ENCODE measurements around the gene FBXW5. TPM values are rescaled to one million over a fixed set of nuclear protein-coding genes. Genes with fewer than 3 reads are reported as not detected.

The FBXW5 gene
- total and polyA plus RNA-seq, 9 of the 15 experiments (the other 6 are each of a cell fraction or from before 2014, with no cell fraction given), result 0.21 to 128 (median 37.0) TPM

DNA sequence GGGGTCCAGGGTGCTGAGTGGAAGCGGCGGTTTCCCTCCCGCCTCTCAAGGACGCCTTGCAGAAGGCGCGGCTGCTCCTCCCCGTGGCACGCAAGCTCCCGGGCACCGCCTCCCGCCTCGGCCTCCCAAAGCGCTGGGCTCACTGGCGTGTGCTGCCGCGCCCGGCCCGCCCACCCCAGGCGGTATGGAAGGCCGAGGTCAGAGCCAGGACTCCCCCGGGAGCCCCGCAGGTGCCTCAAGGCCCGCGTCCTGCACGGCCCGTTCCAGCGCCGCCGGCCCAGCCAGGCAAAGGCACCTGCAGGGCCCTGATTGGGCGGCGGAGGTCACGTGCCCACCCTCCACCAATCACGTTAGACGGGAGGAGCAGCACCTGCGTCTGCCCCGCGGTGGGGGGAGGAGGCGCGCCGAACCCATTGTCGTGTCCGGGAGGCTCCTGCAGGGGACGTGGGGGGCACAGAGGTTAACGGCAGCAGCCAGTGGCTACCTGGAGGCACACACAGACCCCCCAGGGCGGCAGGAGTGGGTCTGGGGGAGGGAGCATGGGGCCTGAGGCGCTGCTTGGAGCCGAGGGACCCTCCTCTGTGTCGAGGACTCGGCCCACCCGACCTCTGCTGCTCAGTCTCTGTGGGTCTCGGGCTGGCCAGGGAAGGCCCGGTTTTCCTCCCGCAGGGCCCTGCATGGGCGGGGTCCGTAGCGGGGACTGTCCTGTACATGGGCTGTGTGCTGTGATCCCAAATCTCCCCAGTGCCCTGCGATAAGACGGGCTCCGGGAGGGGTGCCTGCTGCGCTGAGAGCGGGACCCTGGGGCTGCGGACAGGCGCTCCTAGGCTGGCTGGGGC is 5.5 kb upstream of the FBXW5 start (continued):
- TF ChIP-seq ZNF444 (CRISPR knock-in tag; IDR thresholded peaks at IDR 0.05), result no peak
- no peak for TF ChIP-seq XRCC4 (IDR thresholded peaks at IDR 0.05; ENCODE audit: extremely low read depth, insufficient read depth, insufficient read length)
- TF ChIP-seq SMARCA4 (IDR thresholded peaks at IDR 0.05), result no peak
- TF ChIP-seq, protein P1, sequence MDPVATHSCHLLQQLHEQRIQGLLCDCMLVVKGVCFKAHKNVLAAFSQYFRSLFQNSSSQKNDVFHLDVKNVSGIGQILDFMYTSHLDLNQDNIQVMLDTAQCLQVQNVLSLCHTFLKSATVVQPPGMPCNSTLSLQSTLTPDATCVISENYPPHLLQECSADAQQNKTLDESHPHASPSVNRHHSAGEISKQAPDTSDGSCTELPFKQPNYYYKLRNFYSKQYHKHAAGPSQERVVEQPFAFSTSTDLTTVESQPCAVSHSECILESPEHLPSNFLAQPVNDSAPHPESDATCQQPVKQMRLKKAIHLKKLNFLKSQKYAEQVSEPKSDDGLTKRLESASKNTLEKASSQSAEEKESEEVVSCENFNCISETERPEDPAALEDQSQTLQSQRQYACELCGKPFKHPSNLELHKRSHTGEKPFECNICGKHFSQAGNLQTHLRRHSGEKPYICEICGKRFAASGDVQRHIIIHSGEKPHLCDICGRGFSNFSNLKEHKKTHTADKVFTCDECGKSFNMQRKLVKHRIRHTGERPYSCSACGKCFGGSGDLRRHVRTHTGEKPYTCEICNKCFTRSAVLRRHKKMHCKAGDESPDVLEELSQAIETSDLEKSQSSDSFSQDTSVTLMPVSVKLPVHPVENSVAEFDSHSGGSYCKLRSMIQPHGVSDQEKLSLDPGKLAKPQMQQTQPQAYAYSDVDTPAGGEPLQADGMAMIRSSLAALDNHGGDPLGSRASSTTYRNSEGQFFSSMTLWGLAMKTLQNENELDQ (CRISPR knock-in tag; IDR thresholded peaks at IDR 0.05; ENCODE audit: borderline replicate concordance), result no peak
- TF ChIP-seq, protein P2, sequence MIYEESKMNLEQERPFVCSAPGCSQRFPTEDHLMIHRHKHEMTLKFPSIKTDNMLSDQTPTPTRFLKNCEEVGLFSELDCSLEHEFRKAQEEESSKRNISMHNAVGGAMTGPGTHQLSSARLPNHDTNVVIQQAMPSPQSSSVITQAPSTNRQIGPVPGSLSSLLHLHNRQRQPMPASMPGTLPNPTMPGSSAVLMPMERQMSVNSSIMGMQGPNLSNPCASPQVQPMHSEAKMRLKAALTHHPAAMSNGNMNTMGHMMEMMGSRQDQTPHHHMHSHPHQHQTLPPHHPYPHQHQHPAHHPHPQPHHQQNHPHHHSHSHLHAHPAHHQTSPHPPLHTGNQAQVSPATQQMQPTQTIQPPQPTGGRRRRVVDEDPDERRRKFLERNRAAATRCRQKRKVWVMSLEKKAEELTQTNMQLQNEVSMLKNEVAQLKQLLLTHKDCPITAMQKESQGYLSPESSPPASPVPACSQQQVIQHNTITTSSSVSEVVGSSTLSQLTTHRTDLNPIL (CRISPR knock-in tag; IDR thresholded peaks at IDR 0.05), result no peak
- TF ChIP-seq, protein P3, sequence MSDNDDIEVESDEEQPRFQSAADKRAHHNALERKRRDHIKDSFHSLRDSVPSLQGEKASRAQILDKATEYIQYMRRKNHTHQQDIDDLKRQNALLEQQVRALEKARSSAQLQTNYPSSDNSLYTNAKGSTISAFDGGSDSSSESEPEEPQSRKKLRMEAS (CRISPR knock-in tag; IDR thresholded peaks at IDR 0.05), result peak; percentile 91
- TF ChIP-seq, protein P4, sequence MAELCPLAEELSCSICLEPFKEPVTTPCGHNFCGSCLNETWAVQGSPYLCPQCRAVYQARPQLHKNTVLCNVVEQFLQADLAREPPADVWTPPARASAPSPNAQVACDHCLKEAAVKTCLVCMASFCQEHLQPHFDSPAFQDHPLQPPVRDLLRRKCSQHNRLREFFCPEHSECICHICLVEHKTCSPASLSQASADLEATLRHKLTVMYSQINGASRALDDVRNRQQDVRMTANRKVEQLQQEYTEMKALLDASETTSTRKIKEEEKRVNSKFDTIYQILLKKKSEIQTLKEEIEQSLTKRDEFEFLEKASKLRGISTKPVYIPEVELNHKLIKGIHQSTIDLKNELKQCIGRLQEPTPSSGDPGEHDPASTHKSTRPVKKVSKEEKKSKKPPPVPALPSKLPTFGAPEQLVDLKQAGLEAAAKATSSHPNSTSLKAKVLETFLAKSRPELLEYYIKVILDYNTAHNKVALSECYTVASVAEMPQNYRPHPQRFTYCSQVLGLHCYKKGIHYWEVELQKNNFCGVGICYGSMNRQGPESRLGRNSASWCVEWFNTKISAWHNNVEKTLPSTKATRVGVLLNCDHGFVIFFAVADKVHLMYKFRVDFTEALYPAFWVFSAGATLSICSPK (IDR thresholded peaks at IDR 0.05; ENCODE audit: borderline replicate concordance), result no peak
- TF ChIP-seq ZNF124 (CRISPR knock-in tag; IDR thresholded peaks at IDR 0.05), result no peak
- TF ChIP-seq SREBF2 (CRISPR knock-in tag; IDR thresholded peaks at IDR 0.05), result no peak
- TF ChIP-seq RBBP5 (IDR thresholded peaks at IDR 0.05; ENCODE audit: borderline replicate concordance, insufficient read depth, low read length, poor library complexity, severe bottlenecking), result no peak
- TF ChIP-seq CTBP1 (IDR thresholded peaks at IDR 0.05; ENCODE audit: borderline replicate concordance), result peak; percentile 87
- peak; percentile 71 for TF ChIP-seq KDM5B (IDR thresholded peaks at IDR 0.05; ENCODE audit: insufficient replicate concordance, low read depth, low read length)
- TF ChIP-seq DPF2 (IDR thresholded peaks at IDR 0.05), result peak; percentile 33; the same call in 1 of the 2 replicates
- no peak for TF ChIP-seq HDGF (IDR thresholded peaks at IDR 0.05)
- TF ChIP-seq, protein P5, sequence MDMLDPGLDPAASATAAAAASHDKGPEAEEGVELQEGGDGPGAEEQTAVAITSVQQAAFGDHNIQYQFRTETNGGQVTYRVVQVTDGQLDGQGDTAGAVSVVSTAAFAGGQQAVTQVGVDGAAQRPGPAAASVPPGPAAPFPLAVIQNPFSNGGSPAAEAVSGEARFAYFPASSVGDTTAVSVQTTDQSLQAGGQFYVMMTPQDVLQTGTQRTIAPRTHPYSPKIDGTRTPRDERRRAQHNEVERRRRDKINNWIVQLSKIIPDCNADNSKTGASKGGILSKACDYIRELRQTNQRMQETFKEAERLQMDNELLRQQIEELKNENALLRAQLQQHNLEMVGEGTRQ (CRISPR knock-in tag; IDR thresholded peaks at IDR 0.05), result peak; percentile 100
- TF ChIP-seq, protein P6, sequence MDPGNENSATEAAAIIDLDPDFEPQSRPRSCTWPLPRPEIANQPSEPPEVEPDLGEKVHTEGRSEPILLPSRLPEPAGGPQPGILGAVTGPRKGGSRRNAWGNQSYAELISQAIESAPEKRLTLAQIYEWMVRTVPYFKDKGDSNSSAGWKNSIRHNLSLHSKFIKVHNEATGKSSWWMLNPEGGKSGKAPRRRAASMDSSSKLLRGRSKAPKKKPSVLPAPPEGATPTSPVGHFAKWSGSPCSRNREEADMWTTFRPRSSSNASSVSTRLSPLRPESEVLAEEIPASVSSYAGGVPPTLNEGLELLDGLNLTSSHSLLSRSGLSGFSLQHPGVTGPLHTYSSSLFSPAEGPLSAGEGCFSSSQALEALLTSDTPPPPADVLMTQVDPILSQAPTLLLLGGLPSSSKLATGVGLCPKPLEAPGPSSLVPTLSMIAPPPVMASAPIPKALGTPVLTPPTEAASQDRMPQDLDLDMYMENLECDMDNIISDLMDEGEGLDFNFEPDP (CRISPR knock-in tag; IDR thresholded peaks at IDR 0.05), result no peak
- TF ChIP-seq, protein P7, sequence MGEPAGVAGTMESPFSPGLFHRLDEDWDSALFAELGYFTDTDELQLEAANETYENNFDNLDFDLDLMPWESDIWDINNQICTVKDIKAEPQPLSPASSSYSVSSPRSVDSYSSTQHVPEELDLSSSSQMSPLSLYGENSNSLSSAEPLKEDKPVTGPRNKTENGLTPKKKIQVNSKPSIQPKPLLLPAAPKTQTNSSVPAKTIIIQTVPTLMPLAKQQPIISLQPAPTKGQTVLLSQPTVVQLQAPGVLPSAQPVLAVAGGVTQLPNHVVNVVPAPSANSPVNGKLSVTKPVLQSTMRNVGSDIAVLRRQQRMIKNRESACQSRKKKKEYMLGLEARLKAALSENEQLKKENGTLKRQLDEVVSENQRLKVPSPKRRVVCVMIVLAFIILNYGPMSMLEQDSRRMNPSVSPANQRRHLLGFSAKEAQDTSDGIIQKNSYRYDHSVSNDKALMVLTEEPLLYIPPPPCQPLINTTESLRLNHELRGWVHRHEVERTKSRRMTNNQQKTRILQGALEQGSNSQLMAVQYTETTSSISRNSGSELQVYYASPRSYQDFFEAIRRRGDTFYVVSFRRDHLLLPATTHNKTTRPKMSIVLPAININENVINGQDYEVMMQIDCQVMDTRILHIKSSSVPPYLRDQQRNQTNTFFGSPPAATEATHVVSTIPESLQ (CRISPR knock-in tag; IDR thresholded peaks at IDR 0.05), result no peak

All from K562 (cell line).